ENCODE data around the gene STT3B. TPM values are rescaled to one million over a fixed set of nuclear protein-coding genes. Genes with fewer than 3 reads are reported as not detected.

Gene STT3B
- total and polyA plus RNA-seq, 10 donors, result 28.4 to 128 (median 86.6) TPM

- H3K4me3 ChIP-seq, result no peak overlapping the region
- H3K36me3 ChIP-seq, result peaks cover 0 to 38% (median 8%) of the 10 kb centered on the region in 6 donors
- H3K27me3 ChIP-seq (replicated peaks in 1 of 7), result no peaks in the 10 kb centered on the region
- H3K4me1 ChIP-seq, result peaks cover 0 to 41% (median 13%) of the 10 kb centered on the region in 6 donors
- no peak for TF ChIP-seq CTCF (IDR thresholded peaks at IDR 0.05 in 8 of 11, conservative IDR thresholded peaks at IDR 0.05 in 3 of 11)
- no peak for TF ChIP-seq POLR2AphosphoS5 (IDR thresholded peaks at IDR 0.05)
- TF ChIP-seq POLR2A (IDR thresholded peaks at IDR 0.05), result no peak
- H3K27ac ChIP-seq, result no peak overlapping the region
- DNase-seq, result no peak
- intact Hi-C loops (cut with DNase I; ENCODE audit: low total_unique reads), result loop anchor here (10.0 kb wide), 1 partner anchor 150 kb away; no protein-coding TSS in a partner anchor
- WGBS, 5 donors, result 74 to 92% (median 80%) methylated on average over 5 of the region's 5 CpGs
- H3K9me3 ChIP-seq, result no peaks in the 10 kb centered on the region
These were observed 81.6 kb downstream of the STT3B start for GRCh38 chr3:31614162-31614921.

DNA sequence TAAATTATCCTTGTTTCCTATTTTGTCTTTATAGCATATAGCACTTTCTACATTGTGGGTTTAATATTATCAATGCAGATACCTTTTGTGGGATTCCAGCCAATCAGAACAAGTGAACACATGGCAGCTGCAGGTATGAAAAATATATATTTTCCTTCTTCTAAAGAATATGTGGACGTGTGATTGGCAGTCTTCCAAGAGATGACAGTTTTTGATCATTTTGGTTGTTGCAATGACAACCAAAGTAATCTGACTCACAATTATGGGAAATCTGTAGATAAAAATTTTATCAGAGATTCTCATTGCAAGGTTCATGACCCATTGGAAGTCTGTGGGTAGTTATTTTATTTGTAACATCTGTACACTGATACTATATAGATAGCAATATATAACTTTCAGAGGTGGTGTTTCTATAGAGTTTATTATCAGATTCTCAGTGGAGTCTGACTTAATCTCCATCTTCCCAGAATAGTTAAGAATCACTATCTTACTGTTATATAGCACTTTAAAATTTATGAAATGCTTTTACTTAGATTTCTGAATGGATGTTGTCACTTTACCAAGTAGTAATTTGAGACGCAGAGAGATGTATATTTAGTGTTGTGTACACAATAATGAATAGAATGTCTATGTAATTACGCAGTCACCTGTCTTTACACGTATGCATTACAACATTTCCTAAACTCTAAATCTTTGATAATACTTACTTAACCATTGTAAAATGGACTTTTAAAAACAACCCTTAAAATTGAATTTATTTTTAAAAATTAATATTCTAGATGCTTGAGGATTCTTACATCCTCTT is 82.5 kb downstream of the STT3B start:
- WGBS, 5 donors, result 76 to 92% (median 89%) methylated on average over 4 of the region's 4 CpGs
- TF ChIP-seq POLR2AphosphoS5 (IDR thresholded peaks at IDR 0.05), result no peak
- no peak for TF ChIP-seq CTCF (IDR thresholded peaks at IDR 0.05 in 8 of 11, conservative IDR thresholded peaks at IDR 0.05 in 3 of 11)
- no peak for TF ChIP-seq POLR2A (IDR thresholded peaks at IDR 0.05)
- no peaks in the 10 kb centered on the region for H3K9me3 ChIP-seq

GRCh38 chr3:31616711-31617110 is 84.0 kb downstream of the STT3B start:
- no peaks in the 10 kb centered on the region for H3K9me3 ChIP-seq
- no peak overlapping the region for H3K27ac ChIP-seq
- H3K4me1 ChIP-seq, result peaks cover 0 to 22% (median 6%) of the 10 kb centered on the region in 6 donors
- no peak for DNase-seq
- H3K27me3 ChIP-seq (replicated peaks in 1 of 7), result no peaks in the 10 kb centered on the region
- 95 to 98% (median 97%) methylated on average over 2 of the region's 2 CpGs for WGBS, 5 donors
- H3K36me3 ChIP-seq, result peaks cover 0 to 58% (median 18%) of the 10 kb centered on the region in 6 donors
- H3K4me3 ChIP-seq, result no peak overlapping the region
- intact Hi-C loops (cut with DNase I; ENCODE audit: low total_unique reads), result loop anchor here (10.0 kb wide), 1 partner anchor 148 kb away; no protein-coding TSS in a partner anchor
- no peak for TF ChIP-seq CTCF (IDR thresholded peaks at IDR 0.05 in 8 of 11, conservative IDR thresholded peaks at IDR 0.05 in 3 of 11)
- TF ChIP-seq POLR2AphosphoS5 (IDR thresholded peaks at IDR 0.05), result no peak
- TF ChIP-seq POLR2A (IDR thresholded peaks at IDR 0.05), result no peak

More for the DNA sequence above, 82.5 kb downstream of the STT3B start:
- Histone ChIP-seq H3K36me3 (peaks cover 0 to 47% (median 12%) of the 10 kb centered on the region in 6 donors), H3K27ac (no peak overlapping the region), H3K27me3 (replicated peaks in 1 of 7) (no peaks in the 10 kb centered on the region), H3K4me3 (no peak overlapping the region), H3K4me1 (peaks cover 0 to 37% (median 13%) of the 10 kb centered on the region in 6 donors)
- intact Hi-C loops (cut with DNase I; ENCODE audit: low total_unique reads), result loop anchor here (10.0 kb wide), 1 partner anchor 150 kb away; no protein-coding TSS in a partner anchor
- no peak for DNase-seq

Measured in spleen (tissue), 11 donors.